GM23248 (cell line): Measurements from ENCODE around the gene PML.

ENCODE experiments used
- EZH2 ChIP-seq: fragments of 200-600 bp; sonication (generic); IDR thresholded peaks from 2 replicates; pipeline ENCODE4 v1.6.1; 2018; ENCODE audit warnings: antibody characterized with exemption, mild to moderate bottlenecking; ENCODE audit not compliant: insufficient read depth, poor library complexity, severe bottlenecking
- EZH2phosphoT487 ChIP-seq: fragments of 200-600 bp; sonication (generic); IDR thresholded peaks from 2 replicates; pipeline ENCODE4 v1.6.1; 2018; ENCODE audit warnings: antibody characterized with exemption, moderate library complexity, mild to moderate bottlenecking, low read depth; ENCODE audit not compliant: insufficient read depth

DNA sequence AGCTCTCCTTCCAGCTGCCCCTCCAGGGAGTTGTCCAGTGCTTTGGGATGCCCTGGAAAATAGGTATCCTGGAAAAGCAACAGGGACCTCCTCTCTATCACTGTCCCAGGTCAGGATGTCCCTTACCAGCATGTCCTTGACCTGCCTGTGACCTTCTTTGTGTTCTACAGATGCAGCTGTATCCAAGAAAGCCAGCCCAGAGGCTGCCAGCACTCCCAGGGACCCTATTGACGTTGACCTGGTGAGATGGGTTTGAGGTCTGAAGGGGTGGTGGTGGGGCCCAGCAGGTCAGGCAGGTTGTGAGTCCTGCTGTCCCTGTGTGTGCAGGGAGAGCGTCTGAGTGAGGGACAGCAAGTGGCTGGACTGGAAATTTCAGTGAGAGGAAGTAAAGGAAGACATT lies 30.2 kb downstream of the PML start:
- no peak for TF ChIP-seq EZH2
- TF ChIP-seq EZH2phosphoT487, result no peak
